GM21723 (cell line): Measurements from ENCODE around the gene HCFC1R1.

ENCODE experiments used
- ATAC-seq: cut with Tn5 transposase; IDR thresholded peaks from one replicate; pipeline ENCODE4 v1.9.1; 2021; ENCODE audit warnings: mild to moderate bottlenecking, moderate library complexity; ENCODE audit not compliant: unreplicated experiment

The HCFC1R1 gene

DNA sequence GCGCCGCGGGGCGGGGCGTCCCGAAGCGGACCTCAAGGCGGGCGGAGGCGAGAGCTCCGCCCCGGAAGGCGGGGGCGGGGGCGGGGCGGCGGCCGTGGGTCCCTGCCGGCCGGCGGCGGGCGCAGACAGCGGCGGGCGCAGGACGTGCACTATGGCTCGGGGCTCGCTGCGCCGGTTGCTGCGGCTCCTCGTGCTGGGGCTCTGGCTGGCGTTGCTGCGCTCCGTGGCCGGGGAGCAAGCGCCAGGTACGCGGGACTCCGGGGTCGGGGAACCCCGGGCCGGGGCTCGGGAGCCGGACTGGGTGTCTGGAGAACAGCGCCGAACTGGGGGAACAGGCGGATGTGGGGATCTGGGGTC is 3.5 kb downstream of the HCFC1R1 start, which contains the start of gene TNFRSF12A:
Gene TNFRSF12A (plus strand): TSS at position 122 of the 357 bp plus-strand sequence. CDS start 30 bp downstream, at position 152.
- ATAC-seq: no peak

DNA sequence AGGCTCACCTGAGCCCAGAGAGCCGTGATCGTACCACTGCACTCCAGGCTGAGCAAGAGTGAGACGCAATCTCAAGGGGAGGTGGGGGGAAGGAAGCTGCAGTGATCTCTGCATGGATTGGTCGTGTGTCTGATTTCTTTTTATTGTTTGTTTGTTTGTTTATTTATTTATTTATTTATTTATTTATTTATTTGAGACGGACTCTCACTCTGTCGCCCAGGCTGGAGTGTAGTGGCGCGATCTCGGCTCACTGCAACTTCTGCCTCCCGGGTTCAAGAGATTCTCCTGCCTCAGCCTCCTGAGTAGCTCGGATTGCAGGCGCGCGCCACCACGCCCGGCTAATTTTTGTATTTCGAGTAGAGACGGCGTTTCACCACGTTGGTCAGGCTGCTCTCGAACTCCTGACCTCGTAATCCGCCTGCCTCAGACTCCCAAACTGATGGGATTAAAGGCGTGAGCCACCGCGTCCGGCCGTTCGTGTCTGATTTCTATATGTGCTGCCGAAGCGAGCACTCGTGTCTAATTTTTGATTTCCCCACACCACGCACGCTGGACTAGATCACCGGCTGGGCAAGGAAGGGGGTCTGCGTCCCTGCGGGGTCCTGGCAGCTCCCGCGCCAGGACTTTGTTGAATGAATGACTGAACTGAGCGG is 4.0 kb downstream of the HCFC1R1 start:
- ATAC-seq: no peak

DNA sequence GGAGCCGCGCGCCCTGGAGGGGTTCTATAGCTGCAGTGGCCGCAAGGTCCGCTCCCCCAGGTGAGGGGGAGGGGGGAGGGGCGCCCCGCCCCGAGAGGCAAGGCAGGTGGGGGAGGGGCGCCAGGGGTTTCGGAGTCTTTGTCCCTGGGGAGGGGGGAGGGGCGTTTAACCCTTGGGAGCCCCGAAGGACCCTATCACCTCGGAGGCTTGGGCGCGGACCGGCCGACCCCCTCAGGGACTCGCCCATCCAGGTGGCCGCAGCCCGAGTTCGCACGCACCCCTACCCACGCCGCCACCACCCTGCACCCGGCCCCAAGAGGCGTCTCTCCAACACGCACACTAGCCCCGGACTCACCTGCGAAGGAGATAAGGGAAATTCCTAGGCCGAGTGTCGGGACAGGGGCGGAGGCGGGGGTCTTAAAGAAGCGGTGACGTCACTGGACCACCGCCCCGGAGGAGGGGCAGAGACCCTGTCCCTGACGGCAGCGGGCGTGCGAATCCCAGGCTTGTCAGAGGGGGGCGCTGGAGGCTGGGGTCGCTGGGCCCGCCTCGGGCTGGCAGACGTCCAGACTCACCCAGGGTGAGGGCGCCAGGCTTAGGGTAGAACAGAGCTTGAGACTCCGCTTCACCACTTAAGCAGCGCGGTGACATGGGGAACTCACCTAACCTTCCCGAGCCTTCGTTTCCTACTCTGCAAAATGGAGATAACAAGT is 5.8 kb downstream of the HCFC1R1 start, which contains the start of gene CLDN6:
Gene CLDN6 (minus strand): TSS at position 390 of the 713 bp plus-strand sequence. CDS start 2,162 bp downstream, outside the sequence.
- no peak for ATAC-seq

DNA sequence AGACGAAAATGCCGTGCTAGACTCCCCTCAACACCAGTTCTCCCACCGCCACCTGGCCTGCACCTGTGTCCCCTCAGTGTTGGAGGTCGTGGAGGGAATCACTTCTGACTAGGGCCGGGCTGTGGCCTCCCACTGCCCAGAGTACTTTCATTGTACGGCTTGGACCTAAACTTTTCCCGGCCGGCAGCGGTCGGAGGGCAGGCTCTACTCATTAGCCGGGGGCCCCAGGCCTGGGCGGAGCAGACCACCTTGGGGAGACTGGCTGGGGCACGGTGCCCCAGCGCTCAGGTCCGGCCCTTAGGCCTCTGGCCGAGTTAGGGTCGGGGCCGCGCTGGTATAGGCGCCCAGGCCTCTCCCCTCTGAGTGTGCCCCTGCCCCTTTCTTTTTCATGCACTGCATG is 6.4 kb downstream of the HCFC1R1 start:
- ATAC-seq: no peak

DNA sequence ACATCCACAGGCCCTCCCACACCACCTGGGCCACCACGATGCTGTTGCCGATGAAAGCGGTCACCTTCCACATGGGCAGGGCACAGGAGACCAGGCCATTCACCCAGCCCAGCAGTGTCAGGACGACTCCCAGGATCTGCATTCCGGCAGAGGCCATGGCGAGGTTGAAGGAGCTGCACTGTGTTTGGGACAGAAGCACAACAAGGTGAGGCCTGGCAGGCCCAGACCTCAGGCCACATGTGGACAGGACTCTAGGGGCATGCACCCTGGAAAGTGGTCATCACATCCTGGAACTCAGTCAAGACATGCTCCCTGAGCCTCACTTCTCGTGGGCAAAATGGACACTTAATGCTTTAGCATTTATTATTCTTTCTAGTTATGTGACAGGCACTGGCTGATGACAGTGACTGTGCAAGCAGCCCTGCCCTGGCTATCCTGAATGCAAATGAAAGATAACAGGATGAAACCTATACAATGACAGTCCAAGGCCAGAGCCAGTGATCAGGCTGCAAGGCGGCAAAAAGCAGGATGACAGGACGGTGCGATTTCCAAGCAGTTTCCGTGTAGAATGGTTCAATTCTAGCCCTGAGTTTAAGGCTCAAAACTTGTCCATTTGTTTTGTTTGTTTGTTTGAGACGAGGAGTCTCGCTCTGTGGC is 7.7 kb downstream of the HCFC1R1 start:
- no peak for ATAC-seq

DNA sequence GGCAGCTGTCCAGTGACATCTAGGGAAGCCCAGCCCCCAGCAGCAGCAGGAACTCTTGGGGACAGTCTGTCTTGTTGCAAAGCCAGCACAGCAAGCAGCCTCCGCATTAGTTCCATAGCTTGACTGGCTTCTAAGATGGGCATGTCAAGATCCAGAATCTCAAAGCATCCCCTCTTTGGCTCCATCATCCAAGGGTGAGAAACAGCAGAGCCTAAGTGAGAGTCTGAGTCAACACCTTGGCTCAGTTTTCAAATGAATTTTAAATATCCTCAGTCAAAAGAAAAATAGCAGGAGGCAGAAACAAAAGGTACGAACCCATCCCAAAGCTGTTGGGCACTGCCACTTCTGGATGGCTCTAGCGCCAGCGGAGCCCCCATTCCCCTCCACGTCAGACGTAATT is 8.8 kb downstream of the HCFC1R1 start:
- no peak for ATAC-seq

DNA sequence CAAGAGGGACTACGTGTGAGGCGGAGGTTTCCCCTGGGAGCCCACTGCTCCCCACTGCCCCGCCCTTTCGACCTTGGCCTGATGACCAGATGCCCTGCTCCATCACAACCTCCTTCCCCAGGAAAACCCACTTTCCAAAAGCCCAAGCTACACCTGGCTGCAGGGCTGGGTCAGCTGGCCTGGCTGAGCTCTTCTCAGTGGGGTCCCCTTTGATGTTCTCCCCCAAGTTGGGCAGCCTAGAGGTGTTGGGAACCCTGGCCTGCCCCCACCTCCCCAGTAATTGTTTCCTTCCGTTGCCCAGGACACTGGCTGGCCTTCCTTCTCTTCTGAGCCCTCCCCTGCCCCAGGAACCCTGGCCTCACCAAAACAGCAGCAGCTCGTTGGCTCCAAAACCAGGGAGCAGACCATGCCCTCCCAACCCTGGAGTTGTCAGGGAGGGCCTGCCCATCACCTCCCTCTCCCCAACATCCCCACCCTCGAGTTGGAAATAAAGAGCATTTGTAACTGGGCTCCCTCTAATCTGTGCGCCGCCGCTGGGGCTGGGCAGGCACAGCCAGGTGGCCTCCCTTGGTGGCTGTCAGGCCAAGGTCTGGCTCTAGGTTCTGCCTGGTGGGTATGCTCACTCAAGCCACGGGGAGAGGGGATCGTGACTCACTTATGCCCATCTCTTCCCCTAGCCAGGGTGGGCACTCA is 9.6 kb downstream of the HCFC1R1 start:
- ATAC-seq: no peak

DNA sequence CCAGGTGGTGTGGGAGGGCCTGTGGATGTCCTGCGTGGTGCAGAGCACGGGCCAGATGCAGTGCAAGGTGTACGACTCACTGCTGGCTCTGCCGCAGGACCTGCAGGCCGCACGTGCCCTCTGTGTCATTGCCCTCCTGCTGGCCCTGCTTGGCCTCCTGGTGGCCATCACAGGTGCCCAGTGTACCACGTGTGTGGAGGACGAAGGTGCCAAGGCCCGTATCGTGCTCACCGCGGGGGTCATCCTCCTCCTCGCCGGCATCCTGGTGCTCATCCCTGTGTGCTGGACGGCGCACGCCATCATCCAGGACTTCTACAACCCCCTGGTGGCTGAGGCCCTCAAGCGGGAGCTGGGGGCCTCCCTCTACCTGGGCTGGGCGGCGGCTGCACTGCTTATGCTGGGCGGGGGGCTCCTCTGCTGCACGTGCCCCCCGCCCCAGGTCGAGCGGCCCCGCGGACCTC is 10.2 kb downstream of the HCFC1R1 start:
- no peak for ATAC-seq

DNA sequence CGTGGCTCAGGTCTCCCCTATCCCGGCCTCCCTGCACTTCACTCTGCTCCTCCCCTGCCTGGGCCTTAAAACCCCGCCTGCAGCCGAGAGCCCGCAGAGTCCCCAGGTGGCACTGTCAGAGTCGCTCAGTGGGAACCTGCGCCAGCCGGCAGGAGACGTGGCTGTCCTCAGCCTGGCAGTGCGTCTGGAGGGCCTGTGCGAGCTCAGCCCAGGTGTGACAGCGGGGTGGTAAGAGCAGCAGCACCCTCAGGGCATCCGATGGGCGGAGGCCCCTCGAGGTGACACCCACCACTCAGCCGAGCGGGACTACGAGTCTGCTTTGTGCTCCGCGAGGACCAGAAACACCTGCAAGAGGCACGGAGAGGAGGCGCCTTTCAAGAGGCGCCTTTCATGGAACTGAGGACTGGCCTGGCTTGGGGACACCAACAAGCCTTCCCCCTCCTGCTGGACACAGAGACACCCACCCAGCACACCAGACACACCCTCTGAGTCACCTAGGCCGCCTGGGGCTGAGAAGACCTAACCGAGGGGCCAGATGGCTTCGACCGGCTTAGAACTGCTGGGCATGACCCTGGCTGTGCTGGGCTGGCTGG is 10.8 kb downstream of the HCFC1R1 start, which contains the start of gene CLDN9:
Gene CLDN9 (plus strand): TSS at position 96 of the 593 bp plus-strand sequence. CDS start 440 bp downstream, at position 536.
- ATAC-seq: no peak

DNA sequence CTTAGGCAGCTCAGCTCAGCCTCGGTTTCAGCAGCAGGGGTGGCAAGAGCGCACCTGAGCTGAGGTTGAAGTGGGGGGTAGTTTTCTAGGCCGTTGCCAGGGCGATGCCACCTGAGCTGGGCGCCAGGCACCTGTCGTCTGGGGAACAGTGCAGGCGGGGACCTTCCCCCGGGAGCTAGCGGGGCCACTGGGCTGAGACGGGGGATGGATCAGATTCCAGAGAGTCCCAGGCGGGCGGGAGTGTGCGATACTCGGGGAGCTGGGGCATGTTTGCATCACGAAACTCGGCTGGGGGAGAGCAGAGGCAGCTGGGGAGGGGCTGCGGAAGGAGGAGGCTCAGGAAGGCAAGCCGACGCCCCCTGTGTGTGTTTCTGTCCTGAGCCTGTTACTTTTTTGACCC is 11.5 kb downstream of the HCFC1R1 start:
- ATAC-seq: no peak

DNA sequence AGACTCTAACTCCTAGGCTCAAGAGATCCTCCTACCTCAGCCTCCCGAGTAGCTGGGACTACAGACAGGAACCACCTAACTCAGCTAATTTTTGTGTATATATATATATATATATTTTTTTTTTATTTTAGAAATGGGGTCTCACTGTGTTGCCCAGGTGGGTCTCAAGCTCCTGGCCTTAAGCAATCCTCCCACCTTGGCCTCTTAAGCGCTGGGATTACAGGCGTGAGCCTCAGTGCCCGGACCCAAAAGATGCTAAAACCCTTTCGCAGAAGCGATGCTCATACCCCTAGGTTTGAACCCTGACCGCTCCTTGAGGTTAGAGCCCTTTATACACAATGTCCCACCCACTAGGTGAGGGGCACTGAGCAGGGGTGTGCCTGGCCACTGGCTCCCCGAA is 13.2 kb downstream of the HCFC1R1 start:
- ATAC-seq: no peak

DNA sequence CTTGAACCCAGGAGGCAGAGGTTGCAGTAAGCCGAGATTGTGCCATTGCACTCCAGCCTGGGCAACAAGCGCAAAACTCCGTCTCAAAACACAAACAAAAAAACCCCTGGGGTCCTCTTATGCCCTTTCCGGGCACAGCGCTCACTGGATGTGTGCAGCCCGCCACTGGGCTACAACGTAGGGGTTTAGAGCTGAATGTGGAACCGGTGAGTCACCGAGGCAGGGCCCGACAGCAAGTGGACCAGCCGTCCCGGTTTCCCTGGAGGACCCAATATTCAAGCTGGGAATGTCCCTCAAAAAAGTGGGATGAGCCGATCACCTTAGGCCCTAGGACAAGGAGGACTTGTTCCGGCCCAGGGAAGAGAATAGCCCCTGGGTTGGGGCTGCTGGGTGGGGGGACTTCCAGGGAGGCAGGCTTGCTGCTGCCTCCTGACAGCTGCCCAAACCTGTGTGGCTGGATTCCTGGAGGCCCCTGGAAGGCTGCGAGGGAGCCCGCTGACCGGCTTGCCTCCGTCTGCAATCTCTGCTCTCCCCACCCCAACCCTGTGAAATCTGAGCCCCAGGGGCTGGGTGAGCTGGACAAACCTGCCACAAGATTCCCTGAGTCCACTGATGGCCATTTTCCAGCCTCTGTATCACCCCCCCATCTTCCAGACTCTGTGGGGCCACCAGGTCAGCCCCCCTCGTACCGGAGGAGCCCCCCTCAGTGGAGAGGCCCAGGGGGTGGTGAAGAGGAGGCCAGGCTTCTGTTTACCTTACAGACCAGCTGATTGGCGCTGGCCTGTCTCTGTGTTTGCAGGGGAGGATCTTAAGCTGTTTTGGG is 14.0 kb downstream of the HCFC1R1 start:
- no peak for ATAC-seq

DNA sequence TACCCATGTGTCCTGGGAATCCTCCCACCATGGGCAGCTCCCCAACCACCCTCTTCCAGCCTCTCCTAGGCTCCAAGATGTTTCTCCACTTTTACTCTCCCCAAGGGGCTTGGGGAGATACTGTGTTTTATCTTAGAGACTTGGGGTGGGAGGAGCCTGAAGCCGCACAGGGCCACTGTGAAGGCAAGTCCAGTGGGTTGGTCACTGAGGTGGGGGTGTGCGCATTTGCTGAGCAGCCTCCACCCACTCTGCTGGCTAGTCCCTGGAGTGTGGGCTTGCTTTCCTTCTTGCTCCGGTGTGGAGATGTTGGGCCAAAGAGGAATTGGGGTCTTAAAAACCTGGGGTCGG is 15.1 kb downstream of the HCFC1R1 start:
- no peak for ATAC-seq

DNA sequence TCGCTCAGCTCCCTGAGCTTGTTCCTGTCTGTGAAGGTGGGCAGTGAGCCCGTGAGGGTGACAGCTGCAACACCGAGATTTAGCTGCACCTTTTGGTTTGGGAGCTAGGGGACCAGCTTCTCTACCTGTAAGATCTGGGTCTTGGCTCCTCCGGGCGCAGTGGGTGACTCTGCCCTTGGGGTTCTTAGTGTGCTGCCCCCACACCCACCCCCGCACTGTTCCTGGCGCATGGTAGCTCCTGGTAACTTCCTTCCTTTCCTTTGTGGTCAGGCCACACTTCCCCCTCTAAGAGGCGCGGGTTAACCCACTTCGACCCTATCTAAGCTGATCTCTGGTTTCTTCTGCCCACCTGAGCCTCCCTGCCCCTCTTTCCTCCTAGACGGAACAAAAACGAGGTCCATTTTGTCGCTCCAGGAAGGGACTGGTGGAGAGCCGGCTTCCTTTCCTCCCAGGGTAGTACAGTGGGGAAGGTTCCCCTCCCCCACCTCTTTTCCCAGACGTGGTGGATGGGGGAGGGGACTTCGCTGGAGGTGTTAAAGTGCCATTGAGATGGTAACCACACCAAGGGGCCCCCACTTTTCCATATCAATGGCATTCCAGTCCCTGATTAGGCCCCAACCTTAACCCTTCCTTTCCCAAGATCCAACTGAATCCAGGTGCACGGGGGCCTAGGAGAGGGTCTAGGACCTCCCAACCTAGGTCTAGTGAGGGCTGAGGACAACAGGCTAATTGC is 15.6 kb downstream of the HCFC1R1 start:
- no peak for ATAC-seq

DNA sequence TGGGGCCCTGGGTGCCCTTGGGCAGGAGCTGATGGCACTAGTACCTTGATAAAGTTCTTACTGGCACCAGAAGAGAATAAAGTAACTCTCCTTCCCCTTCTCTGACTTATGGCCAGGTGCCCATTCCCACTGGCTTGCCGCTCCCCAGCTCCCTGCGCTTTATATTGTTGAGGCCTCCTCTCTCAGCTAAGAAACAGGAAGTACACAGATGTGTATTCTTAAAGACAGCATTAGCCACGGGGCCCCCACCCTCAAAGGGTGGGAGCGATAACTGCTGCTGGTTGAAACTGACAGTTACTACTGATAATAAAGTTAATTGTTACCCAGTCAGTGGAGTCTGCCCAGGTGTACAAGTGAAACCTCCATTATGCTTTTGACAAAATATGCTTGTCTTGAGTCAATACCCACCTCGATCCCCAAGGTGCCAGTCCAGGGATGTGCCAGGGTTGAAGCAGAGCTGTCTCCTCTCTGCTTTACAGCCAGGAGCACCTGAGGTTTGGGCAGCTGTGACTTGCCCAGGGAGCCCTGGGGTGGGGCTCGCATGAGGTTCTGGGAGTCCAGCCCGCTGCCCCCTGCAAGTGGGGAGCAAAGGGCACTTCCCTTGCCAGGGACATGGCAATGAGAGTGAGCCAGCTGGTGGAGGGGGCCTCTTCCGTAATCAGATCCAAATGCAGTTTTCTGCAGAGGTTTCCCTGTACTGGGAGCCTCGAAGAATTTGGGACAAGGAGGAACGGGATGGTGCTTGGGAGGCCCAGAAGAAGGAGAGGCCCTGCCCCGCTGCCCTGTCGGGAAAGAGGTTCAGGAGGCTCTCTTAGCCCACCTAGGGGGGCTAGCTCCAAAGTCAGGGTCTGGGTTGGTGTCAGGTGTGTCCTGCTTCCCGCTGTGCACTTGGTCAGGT is 16.4 kb downstream of the HCFC1R1 start:
- ATAC-seq: no peak

DNA sequence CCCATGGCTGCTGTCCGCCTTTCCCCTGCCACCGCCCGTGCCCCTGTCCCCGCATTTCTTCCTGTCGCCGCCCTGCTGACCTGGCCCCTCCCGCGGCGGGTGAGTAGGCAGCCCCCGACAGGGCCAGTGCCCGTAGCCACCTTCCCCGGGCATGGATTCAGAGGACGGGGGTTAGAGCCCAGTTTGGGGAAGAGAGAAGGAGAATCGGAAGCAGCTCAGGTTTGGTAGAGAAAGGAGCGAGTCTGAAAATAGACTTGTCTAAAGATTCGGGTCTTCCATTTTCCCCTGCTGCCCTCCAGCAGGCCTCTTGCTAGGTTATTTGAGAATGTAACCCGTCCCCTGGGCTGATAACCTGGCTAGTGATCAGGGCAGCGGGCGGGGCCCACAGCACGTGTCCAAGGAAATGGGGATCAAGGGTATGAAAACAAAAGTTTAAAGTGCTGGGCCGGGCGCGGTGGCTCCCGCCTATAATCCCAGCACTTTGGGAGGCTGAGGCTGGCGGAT is 18.9 kb downstream of the HCFC1R1 start:
- no peak for ATAC-seq

DNA sequence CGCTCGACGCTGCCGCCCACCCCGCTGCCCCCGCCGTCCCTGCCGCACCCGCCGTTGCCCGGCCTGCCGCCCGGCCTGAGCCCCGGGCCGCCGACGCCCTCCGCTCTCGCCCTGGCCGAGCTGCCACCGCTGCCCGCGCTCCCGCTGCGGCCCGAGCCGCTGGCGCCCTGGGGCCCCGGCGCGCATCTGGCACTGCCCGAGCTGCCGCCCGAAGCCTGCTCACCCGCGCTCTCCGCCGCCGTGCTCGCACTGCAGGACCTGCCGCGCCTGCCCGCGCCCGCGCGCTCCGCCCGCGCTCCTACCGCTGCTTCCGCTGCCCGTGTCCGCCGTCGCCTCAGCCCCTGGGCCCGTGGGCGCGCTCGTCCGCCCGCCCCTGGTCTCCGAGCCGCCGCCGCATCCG is 19.4 kb downstream of the HCFC1R1 start:
- ATAC-seq: no peak
